Umbilical cord (tissue), 2 donors: ENCODE measurements around the gene NINL. TPM values are rescaled to one million over a fixed set of nuclear protein-coding genes. Genes with fewer than 3 reads are reported as not detected.
A peak's percentile ranks its signal among the peaks of the same experiment; 100 is the strongest.
"Not testable (repeated sequence)": the region's sequence is repeated elsewhere in the genome, so short reads cannot be mapped to it uniquely, and the experiment has no call there.

ENCODE experiments used
- DNase-seq: peaks from one replicate; pipeline ENCODE4 v3.0.0-alpha.2; 2015; ENCODE audit warnings: low spot score
- total RNA-seq: library from RNA; depleted of rRNA; stranded (reverse); fragments of >200 nt; gene quantifications from one replicate; pipeline ENCODE4 v1.2.3, GENCODE V29; 2014; ENCODE audit warnings: low replicate concordance; ENCODE audit not compliant: insufficient read depth

The NINL gene
- total RNA-seq, 1 donor from 2014 or later, result 17.6 TPM

DNA sequence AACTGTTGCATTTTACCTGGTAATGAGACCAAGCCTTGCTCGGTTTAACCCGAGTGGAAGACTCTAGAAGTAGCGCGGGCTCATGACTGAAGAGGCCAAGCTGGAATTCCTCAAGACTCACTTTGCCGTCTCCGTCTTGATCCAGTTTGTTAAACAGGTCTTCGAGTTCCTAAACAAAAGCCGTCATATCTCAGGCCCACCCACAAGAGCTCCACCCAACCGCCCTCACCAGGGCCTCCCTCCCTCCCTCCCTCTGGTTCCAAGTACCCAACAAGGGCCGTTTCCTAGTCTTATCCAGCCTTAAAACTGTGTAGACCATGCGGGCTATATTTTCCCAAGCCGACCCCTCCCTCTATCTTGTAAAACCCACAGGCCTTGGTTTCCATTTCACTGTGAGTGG is 81.4 kb downstream of the NINL start:
- no peak for DNase-seq

- not testable (repeated sequence) for DNase-seq
Observed at GRCh38 chr20:25503051-25503639, 82.2 kb downstream of the NINL start.

DNA sequence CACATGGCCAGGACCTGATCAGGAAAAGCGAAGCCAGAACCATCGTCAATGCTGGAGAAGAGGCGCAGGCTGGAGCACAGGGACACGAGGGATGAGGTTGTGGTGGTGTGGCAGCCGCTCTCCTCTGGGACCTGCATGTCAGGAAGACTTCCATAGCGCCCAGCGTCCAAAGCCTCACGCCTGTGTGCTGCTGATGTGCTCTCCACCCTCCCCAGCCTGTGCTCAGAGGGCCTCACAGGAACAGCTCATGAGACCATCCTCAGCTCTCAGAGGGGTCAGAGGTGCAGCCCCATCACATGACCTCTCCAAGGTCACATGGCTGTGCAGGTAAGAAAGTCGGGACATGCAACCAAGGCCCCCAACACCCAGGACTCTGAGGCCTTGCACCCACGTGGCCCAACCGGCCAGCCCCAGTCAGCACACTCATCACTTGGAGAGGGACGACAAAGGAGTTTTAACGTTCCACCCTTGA is 84.4 kb downstream of the NINL start:
- DNase-seq, result no peak

DNA sequence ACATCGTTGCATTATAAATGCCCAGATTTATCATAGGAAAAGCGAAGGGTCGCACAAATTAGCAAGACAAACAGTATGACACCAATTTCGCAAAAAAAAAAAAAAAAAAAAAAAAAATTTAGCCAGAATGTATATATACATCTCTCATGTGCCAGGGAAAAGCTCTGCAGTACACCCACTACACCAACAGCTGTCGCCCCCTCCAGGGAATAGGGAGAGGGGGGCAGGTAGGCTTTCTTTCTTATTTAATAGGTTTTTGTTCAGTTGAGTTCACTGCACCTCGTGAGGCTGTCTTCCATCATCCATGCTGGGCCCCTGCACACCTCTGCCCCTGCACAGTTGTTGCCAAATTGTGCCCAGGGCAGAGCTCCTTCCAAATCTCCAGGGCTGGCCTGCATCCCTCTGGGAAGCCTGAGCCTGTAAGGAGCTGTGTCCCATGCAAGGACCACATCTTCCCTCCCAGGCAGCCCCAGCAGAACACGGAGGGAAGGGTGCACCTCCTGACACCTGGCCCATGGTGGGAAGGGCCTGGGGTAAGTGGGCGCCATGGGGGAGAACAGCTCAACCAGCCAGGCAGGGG is 85.4 kb downstream of the NINL start:
- no peak for DNase-seq

GRCh38 chr20:25499031-25499430 is 86.3 kb downstream of the NINL start:
- no peak for DNase-seq

- DNase-seq, result no peak
Observed at GRCh38 chr20:25498280-25498606, 87.1 kb downstream of the NINL start.

- DNase-seq, result no peak
Observed at GRCh38 chr20:25497586-25498279, 87.6 kb downstream of the NINL start.

DNA sequence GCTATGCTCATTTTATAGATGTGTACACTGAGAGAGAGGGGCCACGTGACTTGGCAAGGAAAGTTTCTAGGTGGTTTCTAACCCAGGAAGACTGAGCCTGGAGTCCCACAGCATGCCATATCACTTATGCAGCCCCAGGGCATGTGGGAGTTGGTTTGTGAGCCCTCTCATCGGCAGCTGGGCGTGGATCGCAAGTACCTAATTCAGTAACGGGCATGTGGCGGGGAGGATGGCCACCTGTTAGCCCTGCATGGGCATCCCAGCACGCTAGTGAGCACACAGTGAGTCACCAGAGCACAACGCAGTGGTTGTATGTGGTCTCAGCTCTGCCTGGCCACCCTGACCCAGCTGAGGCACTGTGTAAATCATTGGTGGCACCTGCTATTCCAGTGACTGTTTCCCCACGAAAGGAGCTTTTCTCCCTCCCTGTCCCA is 88.3 kb downstream of the NINL start:
- DNase-seq, result no peak

- DNase-seq, result no peak
Observed at GRCh38 chr20:25496165-25496967, 89.0 kb downstream of the NINL start.

DNA sequence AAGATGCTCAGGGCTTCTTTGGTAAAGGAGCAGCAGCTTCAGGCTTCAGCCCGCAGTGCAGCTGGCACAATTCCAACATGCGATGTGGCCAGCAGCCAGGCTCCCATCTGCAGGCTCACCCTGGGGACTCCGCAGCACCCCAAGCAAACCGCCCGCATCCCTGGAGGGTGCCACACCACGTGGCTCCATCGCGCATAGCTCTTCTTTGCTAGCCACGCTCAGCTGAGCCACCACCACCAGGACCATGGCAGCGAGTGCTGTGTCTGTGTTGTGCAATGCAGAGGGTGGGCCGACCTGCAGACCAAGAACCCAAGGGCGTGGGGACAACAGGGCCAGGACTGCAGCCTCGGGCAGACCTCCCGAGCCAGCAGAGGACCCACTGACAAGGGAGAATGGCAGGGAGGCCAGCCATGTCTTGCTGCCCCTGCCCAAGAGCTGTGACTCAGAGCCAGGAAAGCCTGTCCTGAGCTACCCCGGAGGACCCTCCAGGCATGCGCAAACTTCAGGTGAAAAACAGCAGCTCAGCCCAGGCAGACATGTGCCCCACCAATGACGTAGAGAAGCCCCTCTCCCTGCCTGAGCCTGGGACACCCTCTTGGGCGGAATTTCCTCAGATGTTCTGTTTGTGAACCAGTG is 90.0 kb downstream of the NINL start:
- DNase-seq, result no peak

DNA sequence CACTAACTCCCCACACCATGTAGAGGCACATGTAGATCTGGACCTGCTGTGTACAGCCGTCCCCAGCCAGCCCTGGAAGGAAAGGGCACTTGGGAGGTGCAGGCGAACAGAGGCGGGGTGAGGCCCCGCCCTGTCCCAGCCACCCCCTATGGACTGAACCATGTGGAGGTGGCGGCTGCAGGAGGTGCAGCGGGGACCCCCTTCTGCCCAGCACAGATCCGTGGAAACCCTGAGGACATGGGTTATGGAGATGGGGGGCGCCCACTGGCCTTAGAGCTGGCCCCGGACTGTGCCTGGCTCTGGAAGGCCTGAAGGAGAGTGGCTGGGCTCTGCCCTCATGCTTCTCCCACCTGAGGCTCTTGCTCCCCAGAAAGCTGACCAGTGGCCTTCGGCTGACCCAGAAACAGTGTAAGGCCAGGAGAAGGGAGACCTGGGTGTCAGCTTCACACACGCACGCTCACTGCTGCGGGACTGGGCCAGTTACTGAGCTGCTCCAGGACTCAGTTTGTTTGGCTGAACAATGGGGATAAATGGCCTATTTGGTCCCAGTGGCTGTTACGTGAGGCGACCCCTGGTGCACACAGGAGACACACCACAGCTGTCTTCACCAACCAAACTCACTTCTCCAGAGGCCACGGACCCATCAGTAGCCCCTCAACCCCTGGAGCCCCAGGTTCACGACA is 90.7 kb downstream of the NINL start:
- no peak for DNase-seq

DNA sequence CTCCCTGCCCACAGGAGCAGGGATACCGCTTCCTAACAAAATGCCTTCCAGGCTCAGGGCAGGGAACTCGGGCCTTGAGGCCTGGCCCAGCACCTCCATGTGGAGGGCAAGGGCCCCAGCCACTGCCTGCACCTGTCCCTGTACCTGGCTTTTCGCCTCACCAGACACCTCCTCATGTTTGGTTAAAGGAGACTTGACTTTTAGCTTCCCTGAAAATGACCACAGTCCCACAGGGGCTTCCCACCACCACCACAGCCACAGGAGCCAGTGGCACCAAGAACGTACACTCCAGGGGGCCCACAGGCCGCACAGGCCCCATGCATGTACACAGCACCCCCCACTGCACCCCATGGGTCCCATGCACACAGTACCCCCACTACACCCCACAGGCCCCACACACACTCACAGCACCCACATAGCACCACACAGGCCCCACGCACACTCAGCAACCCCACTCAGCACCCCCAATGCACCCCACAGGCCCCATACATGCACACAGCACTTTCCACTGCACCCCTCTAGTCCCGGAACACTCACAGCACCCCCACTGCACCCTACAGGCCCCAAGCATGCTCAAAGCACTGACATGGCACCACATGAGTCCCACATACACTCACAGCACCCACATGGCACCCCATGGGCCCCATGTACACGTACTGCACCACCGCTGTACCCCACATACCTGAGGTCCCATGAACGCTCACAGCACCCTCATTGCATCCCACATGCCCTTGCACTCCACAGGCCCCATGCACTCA is 91.4 kb downstream of the NINL start:
- DNase-seq, result no peak

- DNase-seq, result no peak
Observed at GRCh38 chr20:25493137-25493536, 92.2 kb downstream of the NINL start.

- peak; percentile 20 for DNase-seq
Observed at GRCh38 chr20:25491446-25492038, 93.8 kb downstream of the NINL start.

GRCh38 chr20:25490656-25491445 is 94.5 kb downstream of the NINL start:
- no peak for DNase-seq

DNA sequence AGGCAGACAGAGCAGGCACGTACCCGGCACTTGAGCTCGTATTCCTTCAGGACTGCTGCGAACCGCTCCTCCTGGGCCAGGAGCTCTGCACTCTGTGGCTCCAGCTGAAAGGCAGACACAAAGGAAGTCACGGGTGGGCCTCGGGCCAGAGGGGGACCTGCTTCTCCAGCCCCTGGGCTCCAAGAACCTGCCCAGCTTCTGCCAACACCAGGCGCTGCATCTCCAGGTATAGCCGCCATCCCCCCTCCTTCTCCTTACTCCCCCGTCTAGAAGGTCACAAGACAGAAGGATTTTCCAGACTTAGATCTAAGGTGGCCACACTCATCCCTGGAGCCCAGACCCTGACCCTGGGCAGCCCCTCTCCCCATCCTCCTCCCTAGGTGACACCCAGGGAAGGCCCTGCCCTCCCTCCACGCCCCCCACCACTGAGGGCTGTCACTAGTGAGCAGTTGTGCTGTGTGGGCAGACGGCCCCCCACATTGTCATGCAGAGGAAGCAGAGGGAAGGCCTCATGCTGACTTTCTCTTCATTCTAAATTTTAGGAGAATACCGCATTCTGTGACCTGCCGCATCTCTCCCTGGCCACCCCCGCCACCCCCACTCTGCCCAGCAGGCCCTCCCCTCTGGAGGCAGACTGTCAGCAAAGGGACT is 96.0 kb downstream of the NINL start:
- DNase-seq, result no peak

DNA sequence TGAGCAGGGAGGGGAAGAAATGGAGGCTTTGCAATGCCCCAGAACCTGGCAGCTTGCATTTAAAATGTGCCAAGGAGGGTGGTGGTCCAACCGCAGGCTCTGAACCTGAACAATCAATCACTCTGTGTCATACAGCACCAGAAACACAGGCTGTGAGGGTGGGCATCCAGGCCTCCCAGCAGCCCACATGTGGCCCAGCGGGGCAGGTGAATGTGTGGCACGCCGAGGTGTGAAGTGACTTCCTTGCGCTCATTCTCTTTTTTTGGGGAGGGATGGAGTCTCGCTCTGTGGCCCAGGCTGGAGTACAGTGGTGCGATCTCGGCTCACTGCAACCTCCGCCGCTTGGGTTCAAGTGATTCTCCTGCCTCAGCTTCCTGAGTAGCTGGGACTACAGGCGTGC is 97.4 kb downstream of the NINL start:
- no peak for DNase-seq

GRCh38 chr20:25487306-25487705 is 98.0 kb downstream of the NINL start:
- no peak for DNase-seq

DNA sequence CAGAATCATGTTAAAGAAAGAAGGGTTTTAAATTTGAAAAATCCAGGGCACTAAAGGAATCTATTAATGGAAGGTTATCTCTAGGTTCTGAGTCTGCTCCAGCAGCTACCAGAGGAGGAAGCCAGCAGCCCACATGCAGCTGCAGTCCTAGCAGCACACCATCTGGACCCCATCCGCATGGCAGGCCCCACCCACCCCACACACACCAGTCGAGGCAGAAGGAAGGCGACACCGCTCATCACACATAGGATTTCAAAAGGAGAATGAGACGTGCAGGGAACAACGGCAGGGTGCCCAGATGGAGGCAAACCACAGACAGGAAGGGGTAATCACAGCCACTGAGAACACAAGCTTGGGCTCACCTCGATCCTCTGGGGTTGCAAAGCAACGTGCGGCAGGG is 99.0 kb downstream of the NINL start:
- DNase-seq, result peak; percentile 24
